GM23338 (cell line): Measurements from ENCODE around the gene SRP68. TPM values are rescaled to one million over a fixed set of nuclear protein-coding genes. Genes with fewer than 3 reads are reported as not detected.

Source experiments
- ATAC-seq: fragments of 200-7000 bp; cut with Tn5 transposase; 3 replicates; pipeline ENCODE4 v1.9.1; 2020
- DNase-seq: peaks from one replicate; pipeline ENCODE4 v3.0.0-alpha.2; 2015; ENCODE audit warnings: low spot score
- H2AFZ ChIP-seq: fragments of 200-600 bp; sonication (generic); 2 replicates; pipeline ENCODE4 v1.8.0; 2016; ENCODE audit warnings: antibody characterized with exemption, mild to moderate bottlenecking, moderate library complexity
- H3F3A ChIP-seq: fragments of 200-600 bp; sonication (generic); replicated peaks from 2 replicates; pipeline ENCODE4 v1.8.0; 2017; ENCODE audit warnings: antibody characterized with exemption, mixed run types, low read depth
- H3K27ac ChIP-seq: fragments of 200-600 bp; sonication (generic); 2 replicates; pipeline ENCODE4 v1.6.1; 2016; ENCODE audit warnings: low read depth
- H3K27me3 ChIP-seq: fragments of 200-600 bp; sonication (generic); 2 replicates; pipeline ENCODE4 v1.8.0; 2016; ENCODE audit warnings: mild to moderate bottlenecking, mixed run types, moderate library complexity; ENCODE audit not compliant: insufficient read depth
- H3K36me3 ChIP-seq: fragments of 200-600 bp; sonication (generic); 2 replicates; pipeline ENCODE4 v1.8.0; 2016; ENCODE audit warnings: mild to moderate bottlenecking; ENCODE audit not compliant: insufficient read depth
- H3K4me1 ChIP-seq: fragments of 200-600 bp; sonication (generic); 2 replicates; pipeline ENCODE4 v1.8.0; 2016; ENCODE audit warnings: mild to moderate bottlenecking, moderate library complexity; ENCODE audit not compliant: insufficient read depth
- H3K4me2 ChIP-seq: fragments of 200-600 bp; sonication (generic); 2 replicates; pipeline ENCODE4 v1.7.1; 2017; ENCODE audit warnings: mixed run types
- H3K4me3 ChIP-seq: fragments of 200-600 bp; sonication (generic); 2 replicates; pipeline ENCODE4 v1.6.1; 2016; ENCODE audit warnings: mixed run types
- H3K79me2 ChIP-seq: fragments of 200-600 bp; sonication (generic); replicated peaks from 2 replicates; pipeline ENCODE4 v1.8.0; 2017; ENCODE audit warnings: mild to moderate bottlenecking; ENCODE audit not compliant: insufficient read depth
- H3K9me2 ChIP-seq: fragments of 200-600 bp; sonication (generic); 2 replicates; pipeline ENCODE4 v1.8.0; 2017; ENCODE audit not compliant: insufficient read depth
- H4K20me1 ChIP-seq: fragments of 200-600 bp; sonication (generic); replicated peaks from 2 replicates; pipeline ENCODE4 v1.8.0; 2017; ENCODE audit warnings: mild to moderate bottlenecking; ENCODE audit not compliant: insufficient read depth
- H3K27ac Mint-ChIP-seq: 2 replicates; pipeline ENCODE4 v1.8.0; 2020; ENCODE audit warnings: inconsistent platforms, mild to moderate bottlenecking, moderate library complexity, mixed read lengths
- H3K27me3 Mint-ChIP-seq: 3 replicates; pipeline ENCODE4 v1.8.0; 2022; ENCODE audit warnings: low read depth, mild to moderate bottlenecking, moderate library complexity, mixed read lengths, inconsistent platforms; ENCODE audit not compliant: insufficient read depth, poor library complexity
- H3K36me3 Mint-ChIP-seq: 3 replicates; pipeline ENCODE4 v1.8.0; 2021; ENCODE audit warnings: low read depth, mild to moderate bottlenecking, inconsistent platforms, moderate library complexity, mixed read lengths
- H3K4me1 Mint-ChIP-seq: 3 replicates; pipeline ENCODE4 v1.8.0; 2020; ENCODE audit warnings: mild to moderate bottlenecking, inconsistent platforms, mixed read lengths
- H3K4me3 Mint-ChIP-seq: 3 replicates; pipeline ENCODE4 v1.8.0; 2021; ENCODE audit warnings: moderate library complexity, mild to moderate bottlenecking, inconsistent platforms, mixed read lengths
- H3K9me3 Mint-ChIP-seq: 3 replicates; pipeline ENCODE4 v1.8.0; 2020; ENCODE audit warnings: moderate library complexity, mild to moderate bottlenecking, inconsistent platforms, mixed read lengths
- CREB1 ChIP-seq: fragments of 250-450 bp; sonication (Bioruptor Pico); IDR thresholded peaks from 2 replicates; pipeline ENCODE4 v1.5.0; 2020; ENCODE audit warnings: low read depth, mild to moderate bottlenecking, moderate library complexity
- CTCF ChIP-seq, 2 experiments: fragments of 200-600 bp in 1 of 2; sonication (generic) in 1 of 2; conservative IDR thresholded peaks; 2 replicates each; pipeline versions ENCODE4 v1.5.1 to v1.6.1; 2016 to 2017; ENCODE audit warnings: antibody characterized with exemption in 2 of 2, low read depth in 2 of 2, mild to moderate bottlenecking in 2 of 2, moderate library complexity in 1 of 2
- ETS1 ChIP-seq: IDR thresholded peaks from 2 replicates; pipeline ENCODE4 v1.6.1; 2016; ENCODE audit warnings: antibody characterized with exemption
- POLR2AphosphoS5 ChIP-seq: IDR thresholded peaks from 2 replicates; pipeline ENCODE4 v1.6.1; 2016; ENCODE audit warnings: antibody characterized with exemption, low read depth
- ZNF114 ChIP-seq: fragments of 250-450 bp; sonication (Bioruptor Pico); IDR thresholded peaks from 2 replicates; pipeline ENCODE4 v1.5.0; 2020; ENCODE audit warnings: mild to moderate bottlenecking, moderate library complexity
- polyA plus RNA-seq: library from polyadenylated mRNA; unstranded; fragments of >200 nt; fragmentation: Nextera tagmentation; extraction: Ambion mirVana; gene quantifications from 2 replicates; pipeline ENCODE4 v1.2.1, GENCODE V29; 2016
- total RNA-seq: library from RNA; depleted of rRNA; stranded (reverse); fragments of >200 nt; shearing (Covaris generic); gene quantifications from 2 replicates; pipeline ENCODE4 v1.2.3, GENCODE V29; 2014

The SRP68 gene
- total and polyA plus RNA-seq, 2 experiments from 2014 or later: 30.7 to 62.8 TPM

DNA sequence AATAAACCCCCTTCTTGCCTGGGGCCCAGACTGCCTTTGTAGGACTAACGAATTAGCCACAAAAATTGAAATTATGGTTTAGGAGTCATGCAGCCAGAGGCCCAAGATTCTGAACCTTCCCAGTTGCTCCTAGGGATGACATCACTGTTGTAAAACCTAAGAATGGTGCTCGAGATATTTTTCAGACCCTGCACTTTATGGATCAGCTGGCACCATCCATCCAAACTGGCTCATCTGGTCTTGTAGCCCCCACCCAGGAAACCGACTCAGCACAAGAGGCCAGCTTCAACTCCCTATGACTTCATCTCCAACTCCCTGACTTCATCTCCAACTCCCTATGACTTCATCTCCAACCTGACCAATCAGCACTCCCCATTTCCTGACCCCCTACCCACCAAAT lies 34.3 kb downstream of the SRP68 start:
- H3K4me3 Mint-ChIP-seq: no peak overlapping the region
- H3K4me3 ChIP-seq: no peak overlapping the region
- H3K36me3 Mint-ChIP-seq: peaks cover 42% of the 10 kb centered on the region
- no peaks in the 10 kb centered on the region for H3K27me3 ChIP-seq
- no peaks in the 10 kb centered on the region for H3K9me2 ChIP-seq
- H3K79me2 ChIP-seq: no peaks in the 10 kb centered on the region
- H3K9me3 Mint-ChIP-seq: no peaks in the 10 kb centered on the region
- H3K27me3 Mint-ChIP-seq: peaks cover 5% of the 10 kb centered on the region
- TF ChIP-seq ZNF114 (CRISPR knock-in tag) (no peak), CREB1 (CRISPR knock-in tag) (peak; percentile 37; the same call in 1 of the 2 replicates)
- no peak overlapping the region for H3K4me2 ChIP-seq
- H3K36me3 ChIP-seq: peaks cover 21% of the 10 kb centered on the region
- ATAC-seq: no peak
- no peak for DNase-seq
- H3K4me1 Mint-ChIP-seq: peaks cover 26% of the 10 kb centered on the region
- H3K27ac Mint-ChIP-seq: no peak overlapping the region
- H4K20me1 ChIP-seq: no peaks in the 10 kb centered on the region; the same call in none of the 2 replicates
- H3F3A ChIP-seq: peaks cover 13% of the 10 kb centered on the region
- peaks cover 10% of the 10 kb centered on the region for H3K4me1 ChIP-seq
- H2AFZ ChIP-seq: no peak overlapping the region
- peak overlapping the region; percentile 59; the same call in 1 of the 2 replicates for H3K27ac ChIP-seq

GRCh38 chr17:76036497-76037261 lies 35.6 kb downstream of the SRP68 start:
- H4K20me1 ChIP-seq: no peaks in the 10 kb centered on the region; the same call in none of the 2 replicates
- no peak overlapping the region for H2AFZ ChIP-seq
- Mint-ChIP-seq H3K4me1 (peaks cover 25% of the 10 kb centered on the region), H3K4me3 (no peak overlapping the region), H3K36me3 (peaks cover 34% of the 10 kb centered on the region), H3K27me3 (peaks cover 3% of the 10 kb centered on the region), H3K27ac (peak overlapping the region; percentile 33; the same call in 1 of the 2 replicates), H3K9me3 (no peaks in the 10 kb centered on the region)
- no peaks in the 10 kb centered on the region for H3K79me2 ChIP-seq
- DNase-seq (peak; percentile 74), ATAC-seq (peak; percentile 63)
- peaks cover 21% of the 10 kb centered on the region for H3K36me3 ChIP-seq
- no peaks in the 10 kb centered on the region for H3K9me2 ChIP-seq
- peaks cover 13% of the 10 kb centered on the region for H3F3A ChIP-seq
- TF ChIP-seq ETS1 (no peak), POLR2AphosphoS5 (no peak), ZNF114 (CRISPR knock-in tag) (no peak), CTCF (conservative IDR thresholded peaks at IDR 0.05; ENCODE audit: low read depth in 2 of 2) (no peak)
- no peak overlapping the region for H3K4me3 ChIP-seq
- no peaks in the 10 kb centered on the region for H3K27me3 ChIP-seq
- peaks cover 10% of the 10 kb centered on the region for H3K4me1 ChIP-seq
- peak overlapping the region; percentile 59 for H3K27ac ChIP-seq
- 0 out of 2 replicates have a peak overlapping the region, but pooled peaks have one; percentile 26 for H3K4me2 ChIP-seq
